Ishikawa (cell line): ENCODE data around the gene HS6ST2.

Experiments
- CEBPB ChIP-seq: IDR thresholded peaks from 2 replicates; pipeline ENCODE4 v1.6.1; 2012
- CREB1 ChIP-seq: IDR thresholded peaks from 2 replicates; pipeline ENCODE4 v1.6.1; 2012; ENCODE audit warnings: low read depth
- EGR1 ChIP-seq: IDR thresholded peaks from 2 replicates; pipeline ENCODE4 v1.6.1; 2012
- EP300 ChIP-seq: IDR thresholded peaks from 2 replicates; pipeline ENCODE4 v1.6.1; 2012; ENCODE audit warnings: borderline replicate concordance
- MAX ChIP-seq: IDR thresholded peaks from 2 replicates; pipeline ENCODE4 v1.6.1; 2012
- NFIC ChIP-seq: IDR thresholded peaks from 2 replicates; pipeline ENCODE4 v1.6.1; 2012
- REST ChIP-seq: IDR thresholded peaks from 2 replicates; pipeline ENCODE4 v1.6.1; 2012; ENCODE audit warnings: low read depth, mild to moderate bottlenecking
- TAF1 ChIP-seq: IDR thresholded peaks from 2 replicates; pipeline ENCODE4 v1.6.1; 2012; ENCODE audit warnings: low read depth, mild to moderate bottlenecking
- TCF12 ChIP-seq: IDR thresholded peaks from 2 replicates; pipeline ENCODE4 v1.6.1; 2012; ENCODE audit warnings: low read depth
- USF1 ChIP-seq: IDR thresholded peaks from 2 replicates; pipeline ENCODE4 v1.6.1; 2012
- YY1 ChIP-seq: IDR thresholded peaks from 2 replicates; pipeline ENCODE4 v1.6.1; 2012; ENCODE audit warnings: low read depth
- ZBTB7A ChIP-seq: IDR thresholded peaks from 2 replicates; pipeline ENCODE4 v1.6.1; 2012; ENCODE audit warnings: low read depth

GRCh38 chrX:132710656-132711155 lies 247.7 kb downstream of the HS6ST2 start:
- TF ChIP-seq ZBTB7A, result no peak
- TF ChIP-seq YY1, result no peak
- no peak for TF ChIP-seq EGR1
- no peak for TF ChIP-seq REST
- no peak for TF ChIP-seq USF1
- TF ChIP-seq EP300, result no peak
- no peak for TF ChIP-seq CEBPB
- TF ChIP-seq MAX, result no peak
- TF ChIP-seq CREB1, result no peak
- TF ChIP-seq TCF12, result no peak
- TF ChIP-seq TAF1, result no peak
- TF ChIP-seq NFIC, result no peak
